Stomach (tissue), 9 donors: ENCODE measurements around the gene TYMS. TPM values are rescaled to one million over a fixed set of nuclear protein-coding genes. Genes with fewer than 3 reads are reported as not detected.
A peak's percentile ranks its signal among the peaks of the same experiment; 100 is the strongest.

ENCODE experiments used
- DNase-seq, 2 donors: peaks; one replicate each; pipeline versions ENCODE4 v3.0.0 to v3.0.0-alpha.2; 2013 to 2019
- H3K27ac ChIP-seq, 5 donors: fragments of 200-600 bp in 4 of 5; sonication (generic) in 4 of 5; one replicate each; pipeline ENCODE4 v1.5.1; 2013 to 2019; ENCODE audit warnings: mild to moderate bottlenecking in 1 of 5, moderate library complexity in 1 of 5
- H3K27me3 ChIP-seq, 3 donors: fragments of 200-600 bp; sonication (generic); one replicate each; pipeline ENCODE4 v1.5.1; 2017 to 2019; ENCODE audit warnings: mixed run types in 1 of 3
- H3K36me3 ChIP-seq, 4 donors: fragments of 200-600 bp; sonication (generic); 1 replicate in 3 of 4; 2 replicates in 1 of 4; pipeline ENCODE4 v1.5.1; 2016 to 2019
- H3K4me1 ChIP-seq, 4 donors: fragments of 200-600 bp; sonication (generic); one replicate each; pipeline ENCODE4 v1.5.1; 2016 to 2019
- H3K4me3 ChIP-seq, 4 donors: fragments of 200-600 bp; sonication (generic) in 3 of 4; one replicate each; pipeline ENCODE4 v1.5.1; 2016 to 2019; ENCODE audit warnings: mild to moderate bottlenecking in 1 of 4
- H3K9me3 ChIP-seq, 4 donors: fragments of 200-600 bp; sonication (generic); one replicate each; pipeline ENCODE4 v1.5.1; 2016 to 2019
- CTCF ChIP-seq, 7 experiments: fragments of 450-650 bp in 4 of 7; fragments of 200-600 bp in 3 of 7; sonication (generic) in 3 of 7; IDR thresholded peaks; one replicate each; pipeline ENCODE4 v1.5.1; 2016 to 2019; ENCODE audit warnings: antibody characterized with exemption in 7 of 7, control low read depth in 2 of 7, mild to moderate bottlenecking in 1 of 7
- EP300 ChIP-seq: sonication (generic); formaldehyde crosslinking; IDR thresholded peaks from one replicate; pipeline ENCODE4 v1.6.1; 2017; ENCODE audit warnings: antibody characterized with exemption
- POLR2A ChIP-seq, 4 donors: fragments of 450-650 bp; IDR thresholded peaks; one replicate each; pipeline ENCODE4 v1.6.1; 2016; ENCODE audit warnings: antibody characterized with exemption in 4 of 4, control low read depth in 2 of 4, mild to moderate bottlenecking in 1 of 4, moderate library complexity in 1 of 4
- POLR2AphosphoS5 ChIP-seq, 3 donors: sonication (generic); formaldehyde crosslinking; IDR thresholded peaks; one replicate each; pipeline ENCODE4 v1.6.1; 2016; ENCODE audit warnings: antibody characterized with exemption in 3 of 3
- WGBS, 5 donors: extraction: QIAGEN DNeasy Blood & Tissue Kit in 3 of 5; methylation state at CpG; one replicate each; pipeline versions ENCODE4 v1.1.5 to v1.1.7; 2013 to 2018; 5-methylcytosine and 5-hydroxymethylcytosine counted together
- intact Hi-C: fragments of 100-400 bp; cut with DNase I; formaldehyde crosslinking; loops from one replicate; pipeline ENCODE4 v1.15.1; 2023; ENCODE audit warnings: low total_unique reads
- polyA plus RNA-seq, 3 donors: library from polyadenylated mRNA; stranded (reverse); fragments of 200-250 nt; gene quantifications; one replicate each; pipeline ENCODE4 v1.2.3, GENCODE V29; 2013
- total RNA-seq, 5 donors: library from RNA; depleted of rRNA; stranded (reverse); fragments of >200 nt; gene quantifications; one replicate each; pipeline versions ENCODE4 v1.1.0 to v1.2.3, GENCODE V29; 2014 to 2016
- donor health status: healthy with polysubstance abuse.
- donor health status: Bipolar disorder and iron deficiency.
- donor health status: healthy.

The TYMS gene
- total and polyA plus RNA-seq, 8 donors: 1.2 to 17.1 (median 8.1) TPM

GRCh38 chr18:616380-616995 is 41.0 kb upstream of the TYMS start:
- no peak overlapping the region for H3K27ac ChIP-seq
- no peaks in the 10 kb centered on the region for H3K27me3 ChIP-seq
- H3K4me1 ChIP-seq: peaks cover 0 to 11% (median 3%) of the 10 kb centered on the region in 4 donors
- WGBS, 5 donors: 26 to 36% (median 35%) methylated on average over 4 of the region's 4 CpGs
- no peaks in the 10 kb centered on the region for H3K9me3 ChIP-seq
- no peak overlapping the region for H3K4me3 ChIP-seq
- peak in 1 of 2 donors; percentile 71 for DNase-seq
- intact Hi-C loops: loop anchor here (5.0 kb wide), 1 partner anchor 329 kb away; no protein-coding TSS in a partner anchor
- peak in 5 of 7 experiments; percentile 35 to 65 (median 47) for TF ChIP-seq CTCF (IDR thresholded peaks at IDR 0.05)
- no peak for TF ChIP-seq EP300
- no peaks in the 10 kb centered on the region for H3K36me3 ChIP-seq

- intact Hi-C loops: loop anchor here (5.0 kb wide), 1 partner anchor 331 kb away; no protein-coding TSS in a partner anchor
- no peak overlapping the region for H3K27ac ChIP-seq
- no peak overlapping the region for H3K4me3 ChIP-seq
- peaks cover 0 to 11% (median 3%) of the 10 kb centered on the region in 4 donors for H3K4me1 ChIP-seq
- no peaks in the 10 kb centered on the region for H3K9me3 ChIP-seq
- DNase-seq: no peak
- 63 to 88% (median 72%) methylated on average over 13 of the region's 13 CpGs for WGBS, 5 donors
- H3K27me3 ChIP-seq: no peaks in the 10 kb centered on the region
- no peaks in the 10 kb centered on the region for H3K36me3 ChIP-seq
- TF ChIP-seq POLR2A (IDR thresholded peaks at IDR 0.05) (no peak), CTCF (IDR thresholded peaks at IDR 0.05) (no peak)
These were observed 39.4 kb upstream of the TYMS start for GRCh38 chr18:617970-618504.

GRCh38 chr18:618618-619017 is 38.8 kb upstream of the TYMS start:
- no peak overlapping the region for H3K27ac ChIP-seq
- no peaks in the 10 kb centered on the region for H3K36me3 ChIP-seq
- no peak for DNase-seq
- 82 to 92% (median 87%) methylated on average over 5 of the region's 5 CpGs for WGBS, 5 donors
- H3K9me3 ChIP-seq: no peaks in the 10 kb centered on the region
- intact Hi-C loops: loop anchor here (5.0 kb wide), 1 partner anchor 331 kb away; no protein-coding TSS in a partner anchor
- H3K4me3 ChIP-seq: no peak overlapping the region
- H3K27me3 ChIP-seq: no peaks in the 10 kb centered on the region
- peaks cover 0 to 11% (median 4%) of the 10 kb centered on the region in 4 donors for H3K4me1 ChIP-seq
- no peak for TF ChIP-seq POLR2A (IDR thresholded peaks at IDR 0.05)
- TF ChIP-seq EP300: no peak
- TF ChIP-seq POLR2AphosphoS5 (IDR thresholded peaks at IDR 0.05): no peak

- H3K36me3 ChIP-seq: no peaks in the 10 kb centered on the region
- no peaks in the 10 kb centered on the region for H3K27me3 ChIP-seq
- TF ChIP-seq POLR2A (IDR thresholded peaks at IDR 0.05): no peak
- no peak for TF ChIP-seq CTCF (IDR thresholded peaks at IDR 0.05)
- TF ChIP-seq EP300: no peak
- no peak for TF ChIP-seq POLR2AphosphoS5 (IDR thresholded peaks at IDR 0.05)
- H3K4me1 ChIP-seq: peaks cover 0 to 6% (median under 1%) of the 10 kb centered on the region in 4 donors
- H3K9me3 ChIP-seq: no peaks in the 10 kb centered on the region
- intact Hi-C loops: no loop called here
- WGBS, 5 donors: 52 to 70% (median 62%) methylated on average over 7 of the region's 7 CpGs
- H3K4me3 ChIP-seq: no peak overlapping the region
- no peak for DNase-seq
- no peak overlapping the region for H3K27ac ChIP-seq
These were observed 36.0 kb upstream of the TYMS start for GRCh38 chr18:621291-622043.
